NCI-H2171 treated with DMSO at 0.1 percent for 48 hours (cell line): ENCODE measurements around the gene TRPM5.

Experiments
- DNase-seq: peaks from one replicate; lab custom pipeline; 2025; lab: John Stamatoyannopoulos, UW

TRPM5 gene

DNA sequence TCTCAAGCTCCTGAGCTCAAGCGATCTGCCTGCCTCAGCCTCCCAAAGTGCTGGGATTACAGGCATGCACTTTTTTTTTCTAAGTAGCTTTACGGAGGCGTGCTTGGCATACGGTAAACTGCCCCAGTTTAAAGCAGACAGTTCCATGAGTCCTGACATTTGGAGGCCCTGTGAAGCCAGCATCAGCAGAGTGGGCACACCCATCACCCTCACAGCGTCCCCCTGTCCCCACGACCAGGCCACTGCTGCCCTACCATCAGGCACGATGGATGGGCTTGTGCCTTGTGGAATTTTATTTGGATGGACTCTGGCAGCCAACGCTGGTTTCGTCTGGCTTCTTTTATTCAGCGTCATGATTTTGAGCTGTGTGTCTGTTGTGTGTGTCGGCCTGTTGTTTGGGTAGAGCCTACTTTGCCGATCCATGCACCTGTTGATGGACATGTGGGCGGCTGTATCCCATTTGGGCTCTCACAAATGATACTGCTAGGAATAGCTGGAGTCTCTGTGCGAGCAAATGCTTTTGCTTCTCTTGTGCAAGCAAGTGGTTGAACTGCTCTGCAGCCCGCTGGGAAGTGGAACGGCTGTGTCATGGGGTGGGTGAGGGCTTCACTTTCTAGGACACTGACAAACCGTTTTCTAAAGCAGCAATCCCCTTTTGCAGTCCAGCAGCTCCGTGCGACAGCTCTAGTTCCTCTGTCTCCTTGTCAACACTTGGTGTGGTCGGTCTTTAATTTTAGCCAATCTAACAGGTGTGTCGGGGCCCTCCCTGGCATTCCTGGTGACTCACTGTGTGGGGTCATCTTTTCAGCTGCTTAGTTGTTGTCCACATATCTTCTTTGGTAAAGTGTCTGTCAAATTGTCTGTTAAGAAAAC lies 24.3 kb upstream of the TRPM5 start:
- no peak for DNase-seq

GRCh38 chr11:2467695-2468055 lies 23.4 kb upstream of the TRPM5 start:
- no peak for DNase-seq

DNA sequence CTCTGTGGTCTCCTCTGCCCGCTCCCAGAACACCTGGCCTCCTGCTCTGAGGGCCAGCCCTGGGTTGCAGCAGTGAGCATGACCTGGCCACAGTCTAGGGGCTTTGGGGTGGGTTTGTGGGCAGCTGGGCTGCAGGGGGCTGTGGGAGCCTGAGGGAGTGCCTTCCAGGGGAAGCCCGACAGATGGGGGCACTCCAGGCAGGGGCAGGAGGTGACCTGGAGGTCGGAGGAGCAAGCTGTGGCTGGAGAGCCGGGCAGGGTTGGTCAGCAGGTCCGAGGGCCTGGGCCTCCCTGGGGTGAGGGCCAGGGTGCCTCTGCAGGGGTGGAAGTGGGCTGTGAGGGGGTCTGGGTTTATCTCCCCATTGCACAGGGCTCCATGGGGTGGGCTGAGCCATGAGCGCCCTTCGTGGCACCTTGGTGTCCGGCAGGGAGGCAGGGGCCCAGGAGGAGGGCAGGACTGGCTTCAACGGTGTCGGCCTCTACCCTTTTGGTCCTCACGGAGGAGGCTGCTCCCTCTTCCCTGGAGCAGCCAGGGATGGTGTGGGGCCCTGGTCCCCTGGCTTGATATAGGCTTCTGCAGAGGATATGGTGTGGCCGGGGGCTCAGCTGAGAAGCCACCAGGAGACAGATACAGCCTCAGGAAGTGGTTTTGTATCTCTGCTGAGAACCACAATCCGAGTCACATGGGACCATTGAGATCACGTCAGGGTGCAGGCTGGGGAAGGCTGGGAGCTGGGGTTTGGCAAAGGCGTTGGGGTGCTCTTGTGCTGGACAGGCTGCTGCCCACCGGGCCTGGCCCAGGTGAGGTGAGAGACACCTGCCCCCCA lies 22.8 kb upstream of the TRPM5 start:
- DNase-seq = no peak

DNA sequence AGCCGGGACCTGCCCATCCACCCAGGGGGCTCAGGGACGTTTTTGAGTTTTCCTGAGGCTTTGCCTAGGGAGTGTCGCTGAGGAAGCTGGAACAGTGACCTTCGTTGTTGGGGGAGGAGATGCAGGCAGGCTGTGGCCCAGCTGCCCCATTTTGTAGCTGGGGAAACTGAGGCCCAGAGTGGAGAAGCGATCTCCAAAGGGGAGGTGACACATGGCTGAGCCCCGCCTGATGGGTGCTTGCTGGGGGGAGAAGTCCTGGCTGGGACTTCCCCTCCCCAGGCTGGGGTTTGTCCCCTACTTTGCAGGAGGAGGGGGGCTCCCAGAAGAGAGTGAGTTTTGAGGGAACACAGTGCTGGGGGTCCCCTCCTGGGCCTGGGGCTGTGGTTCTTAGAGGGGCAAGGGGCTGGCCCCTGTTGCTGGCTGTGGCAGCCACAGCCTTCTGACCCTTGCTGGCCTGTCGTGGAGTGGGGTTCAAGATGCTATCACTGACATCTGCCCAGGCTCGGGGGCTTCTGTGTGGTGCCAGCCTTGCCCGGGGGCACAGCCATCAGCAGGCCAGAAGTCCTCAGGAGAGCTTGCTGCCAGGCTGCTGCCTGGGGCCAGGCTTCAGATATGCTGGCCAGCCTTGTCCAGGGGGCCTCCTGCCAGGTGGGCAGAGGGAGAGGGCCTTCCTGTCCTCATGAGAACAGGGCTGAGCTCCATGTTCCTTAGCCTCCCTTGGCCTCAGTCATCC lies 21.9 kb upstream of the TRPM5 start:
- DNase-seq = no peak

DNA sequence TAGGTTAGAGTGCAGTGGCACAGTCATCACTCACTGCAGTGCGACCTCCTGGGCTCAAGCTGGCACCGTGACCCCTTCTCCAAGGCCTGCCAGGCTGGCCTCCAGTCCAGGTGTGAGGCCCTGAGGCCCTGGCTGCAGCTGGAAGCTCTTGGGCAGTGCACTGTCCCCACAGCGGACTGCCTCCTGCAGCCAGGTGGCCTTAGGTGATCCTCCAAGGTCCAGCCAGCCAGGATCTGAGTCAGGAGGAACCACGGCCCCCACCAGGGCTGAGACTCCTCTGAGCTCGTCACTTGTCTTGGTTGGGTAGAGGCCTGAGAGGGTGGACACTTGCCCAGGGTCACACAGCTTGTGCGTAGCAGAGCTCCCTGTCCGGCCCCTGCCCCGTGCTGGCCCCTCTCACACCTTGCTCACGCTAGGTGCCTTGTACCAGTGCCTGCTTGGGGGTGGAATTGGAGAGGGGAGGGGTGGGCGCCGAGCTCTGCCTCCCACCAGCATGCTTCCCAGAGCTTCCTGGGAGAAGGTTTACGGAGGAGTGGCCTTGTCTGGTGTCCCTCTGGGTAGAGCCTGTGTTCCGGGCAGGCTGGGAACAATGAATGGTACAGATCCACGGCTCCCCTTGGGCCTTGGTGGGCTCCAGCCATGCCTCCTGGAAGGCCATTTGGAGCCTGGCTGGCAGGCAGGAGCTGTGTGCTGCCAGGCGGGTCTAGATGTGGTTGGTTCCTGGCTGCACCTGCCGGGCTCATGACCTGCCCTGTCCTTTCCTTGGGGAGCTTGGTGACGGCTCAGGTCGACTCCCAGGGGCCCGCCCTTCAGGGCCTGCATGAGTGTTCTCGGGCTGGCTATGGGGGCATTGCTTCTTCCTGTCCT lies 21.1 kb upstream of the TRPM5 start:
- DNase-seq = no peak

DNA sequence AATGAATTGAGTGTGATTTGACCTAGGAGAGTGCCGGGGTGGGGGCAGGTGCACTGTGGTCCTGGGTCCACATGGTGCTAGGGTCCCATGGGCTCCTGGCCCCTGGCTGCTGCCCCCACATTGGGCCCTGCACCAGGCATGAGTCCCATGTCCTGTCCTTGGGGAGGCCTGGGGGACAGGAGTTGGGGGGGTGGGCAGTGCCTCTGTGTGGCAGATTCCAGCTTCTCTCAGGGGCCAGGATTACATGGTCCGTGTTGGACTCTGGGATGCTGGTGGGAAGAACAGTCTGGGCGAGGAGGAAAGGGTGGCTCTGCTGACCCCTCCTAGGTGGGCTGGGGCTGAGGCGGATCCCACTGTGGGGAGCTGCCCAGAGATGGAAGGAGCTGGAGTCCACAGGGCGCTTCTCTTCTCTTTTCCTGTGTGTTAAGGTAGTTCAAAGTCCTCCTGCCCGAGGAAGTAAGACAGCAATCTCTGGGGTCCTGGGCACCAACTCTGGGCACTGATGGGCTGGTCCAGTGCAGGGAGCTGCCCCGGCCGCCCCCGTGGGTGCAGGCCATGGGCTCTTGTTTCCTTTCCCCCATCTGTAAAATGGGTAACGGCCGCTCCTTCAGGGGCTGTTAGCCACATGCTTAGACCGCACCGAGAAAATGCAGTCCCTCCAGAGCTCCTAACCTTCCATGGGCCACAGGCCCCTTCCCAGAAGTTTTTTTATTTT lies 20.3 kb upstream of the TRPM5 start:
- DNase-seq = no peak

DNA sequence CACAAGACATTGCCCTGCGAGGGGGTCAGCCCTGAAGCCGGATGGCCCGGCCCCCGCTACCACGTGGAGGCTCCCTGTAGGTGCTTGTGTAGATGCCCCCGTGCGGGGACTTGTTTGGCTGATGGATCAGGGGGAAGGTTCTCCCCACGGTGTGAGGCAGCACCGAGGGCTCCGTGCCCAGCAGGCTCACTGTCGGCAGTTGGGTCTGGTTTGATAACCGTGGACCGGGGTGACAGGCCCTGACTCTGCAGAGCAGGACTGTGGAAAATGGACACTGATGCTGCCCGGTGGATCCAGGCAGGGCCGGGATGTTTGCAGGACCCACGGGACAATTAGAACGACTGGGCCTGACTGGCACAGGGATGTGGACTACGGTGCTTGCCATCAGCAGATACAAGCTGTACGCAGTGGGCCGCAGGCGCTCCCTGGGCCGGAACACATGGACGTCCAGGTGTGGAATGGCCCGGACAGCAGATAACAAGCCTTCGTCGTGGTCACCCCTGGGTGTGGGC lies 19.5 kb upstream of the TRPM5 start:
- DNase-seq = no peak

- DNase-seq = no peak
These were observed 18.9 kb upstream of the TRPM5 start for GRCh38 chr11:2462986-2463765.

DNA sequence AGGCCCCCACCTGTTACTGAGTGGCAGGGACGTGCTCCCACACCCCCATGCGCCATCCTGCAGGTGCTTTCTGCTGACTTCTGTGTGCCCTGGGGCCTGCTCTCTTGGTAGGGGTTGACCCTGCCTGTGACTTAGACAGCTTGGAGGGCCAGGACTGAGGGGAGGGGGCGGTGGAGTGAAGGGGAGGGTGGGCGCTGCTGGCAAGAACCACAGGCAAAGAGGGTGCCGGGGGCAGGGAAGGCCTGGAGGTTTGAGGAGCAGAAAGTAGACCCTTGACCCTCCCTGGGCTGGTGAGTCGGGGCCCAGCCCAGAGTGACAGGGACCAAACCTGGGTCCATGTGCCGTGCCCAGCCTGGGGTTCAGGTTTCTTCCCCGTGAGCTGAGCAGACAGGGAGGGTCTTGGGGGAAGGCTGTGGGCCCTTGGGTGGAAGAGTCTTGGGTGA lies 18.2 kb upstream of the TRPM5 start:
- DNase-seq = no peak

DNA sequence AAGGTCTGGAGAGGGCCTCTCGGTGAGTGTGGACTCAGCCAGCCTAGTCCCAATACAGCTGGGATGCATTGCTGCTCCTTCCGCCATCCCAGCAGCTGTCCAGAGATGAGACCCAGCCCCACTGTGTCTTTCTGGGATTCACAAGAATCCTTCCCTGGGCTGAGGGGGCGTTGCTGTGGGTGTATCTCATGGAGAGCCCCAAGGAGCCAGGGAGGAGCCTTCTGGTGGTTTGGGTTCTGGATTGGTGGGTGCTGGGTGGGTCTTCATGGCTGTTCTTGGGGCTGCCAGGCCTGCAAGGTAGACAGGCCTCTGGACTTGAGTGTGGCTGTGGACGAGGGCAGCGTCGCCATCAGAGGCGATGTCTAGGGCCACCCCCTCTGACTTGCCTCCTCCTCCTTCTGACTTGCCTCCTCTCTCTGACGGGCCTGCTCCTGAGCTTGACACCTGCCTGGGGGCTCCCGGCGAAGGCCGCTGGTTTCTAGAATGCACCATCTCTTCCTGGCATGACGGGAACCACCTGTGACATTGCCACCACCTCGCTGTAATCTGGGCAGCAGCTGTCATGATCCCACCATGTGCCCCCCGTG lies 17.7 kb upstream of the TRPM5 start:
- DNase-seq = no peak

- DNase-seq = no peak
These were observed 17.1 kb upstream of the TRPM5 start for GRCh38 chr11:2461253-2461955.

GRCh38 chr11:2460540-2461252 lies 16.4 kb upstream of the TRPM5 start:
- DNase-seq = no peak

DNA sequence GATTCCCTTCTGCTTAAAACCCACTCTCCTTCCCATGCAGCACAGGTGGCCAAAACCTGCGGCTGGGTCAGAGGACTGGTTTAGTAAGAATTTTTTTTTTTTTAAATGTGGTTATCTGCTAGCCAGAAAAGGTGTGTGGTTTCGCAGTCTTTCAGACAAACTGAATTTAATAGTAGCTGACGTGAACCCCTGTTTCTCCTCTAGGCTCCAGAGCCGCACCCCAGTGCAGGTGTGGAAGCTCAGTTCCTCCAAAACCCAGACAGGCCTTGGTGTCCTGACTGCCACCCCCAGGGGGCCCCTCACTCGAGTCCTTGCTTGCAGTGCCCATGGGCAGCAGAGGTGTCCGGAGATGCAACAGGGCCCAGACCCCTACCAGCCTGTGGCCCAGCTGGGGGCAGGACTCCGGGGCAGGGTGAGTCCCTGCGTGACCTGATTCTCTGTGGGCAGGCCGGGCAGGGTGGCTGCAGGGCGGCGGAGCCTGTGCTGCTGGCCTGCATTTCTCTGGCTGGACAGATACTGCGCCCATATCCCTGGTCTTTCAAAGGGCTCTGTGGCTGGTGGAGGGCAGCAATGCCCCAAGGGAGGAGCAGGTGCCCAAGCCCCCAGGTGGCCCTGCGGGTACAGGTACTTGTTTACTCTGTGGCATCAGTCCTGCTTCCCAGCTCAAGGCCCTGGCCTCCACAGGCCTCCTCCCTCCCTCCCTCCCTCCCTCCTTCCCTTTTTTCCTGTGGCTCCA lies 15.7 kb upstream of the TRPM5 start:
- no peak for DNase-seq

DNA sequence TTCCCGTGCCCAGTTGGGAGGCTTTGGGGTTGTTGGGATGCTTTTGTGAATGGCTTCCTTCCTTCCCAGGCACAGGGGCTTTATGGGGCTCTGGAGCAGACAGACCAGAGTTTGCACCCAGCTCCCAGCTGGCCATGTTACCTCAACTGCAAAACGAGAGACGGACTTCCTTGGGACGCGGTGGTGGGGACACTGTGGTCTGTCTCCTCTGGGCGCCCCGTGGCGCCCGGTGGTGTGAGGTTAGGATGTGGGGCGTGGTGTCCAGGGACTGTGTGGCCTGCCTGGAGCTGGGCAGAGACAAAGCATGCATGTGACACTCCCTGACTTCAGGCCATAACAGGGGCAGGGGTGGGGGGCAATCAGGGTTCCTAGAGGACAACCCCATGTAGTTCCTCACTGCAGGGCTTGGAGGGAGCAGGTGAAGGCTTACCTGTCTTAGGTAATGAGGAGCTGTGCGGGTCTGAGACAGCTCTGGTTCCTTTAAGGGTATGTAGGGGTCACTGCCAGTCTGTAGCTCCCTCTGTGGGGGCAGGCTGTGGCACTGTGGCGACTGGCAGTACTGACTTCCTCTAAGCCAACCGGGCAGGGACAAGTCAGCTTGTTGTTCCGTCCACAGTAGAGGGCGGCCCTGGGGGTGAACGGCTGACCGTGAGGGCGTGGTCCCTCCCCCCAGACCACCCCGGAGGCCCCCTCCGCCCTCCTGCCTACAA lies 14.9 kb upstream of the TRPM5 start:
- no peak for DNase-seq

DNA sequence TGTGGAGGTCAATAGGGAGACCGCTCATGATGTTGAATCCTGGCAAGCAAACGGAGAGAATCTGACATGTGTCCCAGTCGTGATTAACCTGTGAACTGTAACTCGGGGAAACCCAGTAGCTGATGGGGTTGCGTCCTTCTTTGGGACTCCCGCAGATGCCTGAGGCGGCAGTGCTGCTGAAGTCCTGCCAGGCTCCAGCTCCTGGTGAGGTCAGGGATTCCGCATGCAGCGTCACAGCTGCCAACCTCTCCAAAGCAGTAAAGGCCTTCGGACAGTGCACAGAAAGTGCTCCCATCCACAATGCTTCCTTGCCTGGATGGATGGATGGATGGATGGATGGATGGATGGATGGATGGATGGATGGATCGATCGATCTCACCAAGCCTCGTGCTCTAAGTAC lies 14.0 kb upstream of the TRPM5 start:
- no peak for DNase-seq

GRCh38 chr11:2453436-2453835 lies 9.1 kb upstream of the TRPM5 start:
- DNase-seq = no peak
